ENCODE measurements around the gene PCBP3. TPM values are rescaled to one million over a fixed set of nuclear protein-coding genes. Genes with fewer than 3 reads are reported as not detected.

The PCBP3 gene
- total RNA-seq, 1 donor, result 2.2 TPM

DNA sequence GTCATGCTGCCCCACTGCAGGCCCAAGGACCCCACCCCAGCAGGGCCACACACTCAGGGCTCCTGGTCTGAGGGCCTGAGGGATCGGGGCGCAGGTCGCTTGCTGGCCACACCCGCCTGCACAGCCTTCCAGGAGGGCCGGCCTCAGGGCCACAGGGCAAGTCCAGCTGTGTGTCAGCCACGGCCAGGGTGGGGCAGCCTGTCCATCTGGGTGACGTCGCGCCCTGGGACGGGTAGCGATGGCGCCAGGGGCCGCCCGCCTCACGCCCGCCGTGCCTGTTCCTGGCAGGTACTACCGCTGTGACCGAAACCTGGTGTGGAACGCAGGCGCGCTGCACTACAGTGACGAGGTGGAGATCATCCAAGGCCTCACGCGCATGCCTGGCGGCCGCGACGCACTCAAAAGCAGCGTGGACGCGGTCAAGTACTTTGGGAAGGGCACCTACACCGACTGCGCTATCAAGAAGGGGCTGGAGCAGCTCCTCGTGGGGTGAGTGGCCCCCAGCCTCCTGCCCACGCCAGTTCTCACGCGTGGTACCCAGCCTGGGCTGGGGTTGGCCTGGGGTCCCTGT is 340.5 kb downstream of the PCBP3 start:
- no peak overlapping the region for H3K4me3 ChIP-seq (ENCODE audit: low read length)
- H3K4me1 ChIP-seq (ENCODE audit: insufficient read depth, low read length), result peaks cover 8% of the 10 kb centered on the region
- H3K27me3 ChIP-seq (ENCODE audit: insufficient read depth, low read length), result peaks cover 13% of the 10 kb centered on the region
- H3K9me3 ChIP-seq (ENCODE audit: low read depth, low read length), result no peaks in the 10 kb centered on the region

DNA sequence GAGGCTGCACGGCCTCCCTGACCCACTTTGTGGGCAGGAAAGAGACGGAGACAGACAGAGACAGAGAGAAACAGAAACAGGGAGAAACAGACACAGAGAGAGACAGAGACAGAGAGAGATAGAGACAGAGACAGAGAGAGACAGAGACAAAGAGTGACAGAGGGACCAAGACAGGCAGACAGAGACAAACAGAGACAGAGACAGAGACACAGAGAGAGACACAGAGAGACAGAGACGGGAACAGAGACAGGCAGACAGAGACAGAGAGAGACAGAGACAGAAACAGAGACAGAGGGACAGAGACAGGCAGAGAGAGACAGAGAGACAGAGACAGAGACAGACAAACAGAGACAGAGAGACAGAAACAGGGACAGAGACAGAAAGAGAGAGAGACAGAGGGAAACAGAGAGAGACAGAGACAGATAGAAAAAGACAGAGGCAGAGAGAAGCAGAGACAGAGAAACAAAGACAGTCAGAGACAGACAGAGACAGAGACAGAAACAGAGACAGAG is 341.1 kb downstream of the PCBP3 start:
- Histone ChIP-seq H3K4me3 (ENCODE audit: low read length) (no peak overlapping the region), H3K4me1 (ENCODE audit: insufficient read depth, low read length) (peaks cover 8% of the 10 kb centered on the region), H3K9me3 (ENCODE audit: low read depth, low read length) (no peaks in the 10 kb centered on the region), H3K27me3 (ENCODE audit: insufficient read depth, low read length) (peaks cover 13% of the 10 kb centered on the region)

DNA sequence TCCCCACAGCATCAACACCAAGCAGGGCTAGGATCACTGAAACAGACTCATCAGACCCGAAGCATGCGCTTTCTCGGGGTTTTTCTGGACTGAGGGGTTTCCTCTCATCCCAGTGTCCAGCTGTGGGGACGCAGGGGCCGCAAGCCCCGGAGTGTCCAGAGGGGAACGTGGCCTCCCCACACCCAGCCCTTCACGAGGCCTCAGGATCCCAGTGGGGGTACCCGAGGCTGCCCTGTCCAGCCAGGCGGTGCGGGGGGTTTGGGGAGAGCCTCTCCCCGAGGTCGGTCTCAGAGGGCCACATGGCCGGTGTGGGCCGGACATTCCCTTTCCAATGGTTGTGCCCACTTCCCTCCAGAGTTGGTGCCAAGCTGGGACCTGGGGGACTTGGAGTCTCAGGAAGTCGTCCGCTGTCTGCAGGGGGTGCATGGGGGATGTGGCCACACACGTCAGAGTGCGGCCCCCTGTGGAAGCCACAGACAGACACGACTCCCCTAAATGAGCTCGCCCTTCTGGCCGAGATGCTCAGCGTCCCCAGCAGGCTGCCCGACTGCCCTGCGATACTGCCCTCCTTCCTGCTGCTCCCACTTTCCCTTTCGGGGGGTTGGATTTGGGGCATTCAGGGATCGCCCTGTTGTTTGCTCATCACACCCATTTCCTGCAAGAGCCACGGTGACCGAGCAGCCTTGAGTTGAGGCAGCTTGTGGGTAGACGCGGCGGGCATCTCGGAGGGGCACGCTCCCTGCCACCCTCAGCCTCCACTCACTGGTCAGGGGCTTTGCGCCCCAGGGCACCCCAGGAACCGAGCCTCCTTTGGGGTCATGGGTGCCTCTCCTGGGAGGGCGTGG is 342.2 kb downstream of the PCBP3 start:
- no peak overlapping the region for H3K4me3 ChIP-seq (ENCODE audit: low read length)
- H3K4me1 ChIP-seq (ENCODE audit: insufficient read depth, low read length), result peaks cover 6% of the 10 kb centered on the region
- no peaks in the 10 kb centered on the region for H3K9me3 ChIP-seq (ENCODE audit: low read depth, low read length)
- H3K27me3 ChIP-seq (ENCODE audit: insufficient read depth, low read length), result peaks cover 12% of the 10 kb centered on the region

DNA sequence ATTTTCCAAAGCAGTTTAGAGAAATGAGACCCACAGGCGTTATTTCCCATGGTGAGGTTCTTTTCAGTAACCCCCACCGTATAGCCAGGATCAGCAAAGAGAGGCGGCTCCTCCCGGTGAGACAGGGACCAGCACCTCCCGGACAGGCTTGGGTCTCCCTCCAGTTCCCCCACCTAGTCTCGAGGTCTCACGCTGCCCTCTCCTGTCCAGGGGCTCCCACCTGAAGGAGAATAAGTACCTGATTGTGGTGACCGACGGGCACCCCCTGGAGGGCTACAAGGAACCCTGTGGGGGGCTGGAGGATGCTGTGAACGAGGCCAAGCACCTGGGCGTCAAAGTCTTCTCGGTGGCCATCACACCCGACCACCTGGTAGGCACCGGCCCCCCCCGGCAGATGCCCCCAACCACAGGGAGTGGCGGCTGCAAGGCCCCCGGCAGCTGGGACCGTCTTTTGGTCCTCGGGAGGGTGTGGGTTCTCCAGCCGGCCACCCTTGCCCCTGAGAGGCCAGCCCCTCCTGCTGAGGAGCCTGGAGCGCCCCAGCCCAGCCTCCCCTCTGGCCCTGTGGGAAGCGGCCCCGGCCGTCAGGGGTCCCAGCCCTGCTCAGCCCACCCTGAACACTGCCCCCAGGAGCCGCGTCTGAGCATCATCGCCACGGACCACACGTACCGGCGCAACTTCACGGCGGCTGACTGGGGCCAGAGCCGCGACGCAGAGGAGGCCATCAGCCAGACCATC is 343.0 kb downstream of the PCBP3 start:
- Histone ChIP-seq H3K4me3 (ENCODE audit: low read length) (no peak overlapping the region), H3K9me3 (ENCODE audit: low read depth, low read length) (no peaks in the 10 kb centered on the region), H3K27me3 (ENCODE audit: insufficient read depth, low read length) (peaks cover 8% of the 10 kb centered on the region), H3K4me1 (ENCODE audit: insufficient read depth, low read length) (no peaks in the 10 kb centered on the region)

DNA sequence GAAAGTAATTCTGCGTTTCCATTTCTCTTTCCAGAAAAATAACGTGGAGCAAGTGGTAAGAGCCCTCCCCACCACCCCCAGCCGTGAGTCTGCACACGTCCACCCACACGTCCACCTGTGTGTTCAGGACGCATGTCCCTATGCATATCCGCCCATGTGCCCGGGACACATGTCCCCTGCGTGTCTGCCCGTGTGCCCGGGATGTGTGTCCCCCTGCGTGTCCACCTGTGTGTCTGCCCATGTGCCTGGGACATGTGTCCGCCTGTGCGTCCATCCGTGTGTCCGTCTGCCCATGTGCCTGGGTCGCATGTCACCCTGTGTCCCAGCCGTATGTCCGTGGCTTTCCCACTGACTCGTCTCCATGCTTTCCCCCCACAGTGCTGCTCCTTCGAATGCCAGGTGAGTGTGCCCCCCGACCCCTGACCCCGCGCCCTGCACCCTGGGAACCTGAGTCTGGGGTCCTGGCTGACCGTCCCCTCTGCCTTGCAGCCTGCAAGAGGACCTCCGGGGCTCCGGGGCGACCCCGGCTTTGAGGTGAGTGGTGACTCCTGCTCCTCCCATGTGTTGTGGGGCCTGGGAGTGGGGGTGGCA is 343.7 kb downstream of the PCBP3 start:
- H3K4me1 ChIP-seq (ENCODE audit: insufficient read depth, low read length), result no peaks in the 10 kb centered on the region
- no peaks in the 10 kb centered on the region for H3K9me3 ChIP-seq (ENCODE audit: low read depth, low read length)
- no peak overlapping the region for H3K4me3 ChIP-seq (ENCODE audit: low read length)
- peaks cover 7% of the 10 kb centered on the region for H3K27me3 ChIP-seq (ENCODE audit: insufficient read depth, low read length)

DNA sequence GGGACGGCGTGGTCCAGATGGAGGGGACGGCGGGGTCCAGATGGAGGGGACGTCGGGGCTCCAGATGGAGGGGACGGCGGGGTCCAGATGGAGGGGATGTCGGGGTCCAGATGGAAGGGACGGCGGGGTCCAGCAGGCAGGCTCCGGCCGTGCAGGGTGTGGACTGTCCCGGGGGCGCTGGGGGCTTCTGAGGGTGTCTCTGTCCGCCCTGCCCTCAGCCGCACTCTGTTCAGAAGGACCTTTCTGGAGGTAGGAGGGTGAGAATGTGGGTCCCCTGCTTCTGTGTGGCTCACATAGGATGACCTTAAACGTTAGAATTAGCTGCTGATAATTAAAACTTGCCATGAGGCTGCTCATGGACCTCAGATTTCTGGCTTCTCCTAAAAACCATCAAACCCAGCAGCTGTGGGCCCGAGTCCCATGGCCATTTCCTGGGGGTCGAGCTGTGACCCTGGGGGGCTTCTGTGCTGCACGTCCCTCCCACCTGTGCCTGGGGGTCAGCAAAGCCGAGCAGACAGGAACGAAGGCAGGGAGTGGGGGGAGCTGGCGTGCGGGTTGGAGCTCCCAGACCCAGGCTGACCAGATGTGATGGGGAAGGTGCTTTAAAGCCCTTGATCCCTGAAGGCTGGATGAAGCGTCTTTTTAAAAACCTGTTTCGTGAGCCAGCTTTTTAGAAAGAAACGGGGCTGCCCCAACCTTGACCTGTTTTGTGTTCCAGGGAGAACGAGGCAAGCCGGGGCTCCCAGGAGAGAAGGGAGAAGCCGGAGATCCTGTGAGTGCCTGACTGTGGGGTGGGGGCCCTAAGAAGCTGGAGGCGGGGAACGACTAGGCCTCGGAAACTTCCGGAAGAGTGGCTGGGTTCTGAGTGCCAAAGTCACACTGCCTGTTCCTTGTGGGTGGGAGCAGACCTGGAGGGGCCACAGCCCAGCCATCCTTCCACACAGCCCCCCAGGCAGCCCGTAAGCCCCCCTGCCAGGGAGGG is 345.1 kb downstream of the PCBP3 start:
- no peak overlapping the region for H3K4me3 ChIP-seq (ENCODE audit: low read length)
- no peaks in the 10 kb centered on the region for H3K27me3 ChIP-seq (ENCODE audit: insufficient read depth, low read length)
- no peaks in the 10 kb centered on the region for H3K9me3 ChIP-seq (ENCODE audit: low read depth, low read length)
- no peaks in the 10 kb centered on the region for H3K4me1 ChIP-seq (ENCODE audit: insufficient read depth, low read length)

DNA sequence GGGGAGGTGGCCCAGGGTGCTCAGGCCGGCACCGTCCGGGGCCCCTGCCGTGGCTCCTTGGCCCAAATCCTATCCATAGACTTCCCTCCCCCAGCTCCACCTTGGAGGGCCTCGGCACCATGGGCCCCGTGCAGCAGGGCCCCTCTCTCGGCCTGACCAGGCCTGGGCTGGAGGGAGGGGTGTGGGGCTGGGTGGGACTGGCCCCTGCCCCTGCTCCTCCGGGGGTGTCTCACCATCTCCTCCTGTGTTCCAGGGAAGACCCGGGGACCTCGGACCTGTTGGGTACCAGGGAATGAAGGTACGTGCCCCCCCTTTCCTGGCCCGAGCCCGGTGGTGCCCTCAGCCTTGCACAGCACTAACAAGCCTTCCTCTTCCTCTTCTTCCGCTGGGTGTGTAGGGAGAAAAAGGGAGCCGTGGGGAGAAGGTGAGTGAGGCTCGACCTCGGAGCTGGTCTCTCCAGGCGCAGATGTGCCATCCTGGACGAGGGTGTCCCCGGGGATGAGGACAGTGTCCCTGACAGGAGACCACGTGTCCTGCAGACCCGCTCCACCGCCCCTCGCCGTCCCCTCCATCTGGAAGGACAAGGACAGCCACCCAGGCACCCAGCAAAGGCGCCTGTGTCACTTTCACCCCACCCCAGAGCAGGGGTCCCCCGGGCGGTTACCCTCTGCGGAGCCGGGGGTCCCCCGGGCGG is 346.0 kb downstream of the PCBP3 start:
- H3K9me3 ChIP-seq (ENCODE audit: low read depth, low read length), result no peaks in the 10 kb centered on the region
- no peak overlapping the region for H3K4me3 ChIP-seq (ENCODE audit: low read length)
- no peaks in the 10 kb centered on the region for H3K4me1 ChIP-seq (ENCODE audit: insufficient read depth, low read length)
- no peaks in the 10 kb centered on the region for H3K27me3 ChIP-seq (ENCODE audit: insufficient read depth, low read length)

DNA sequence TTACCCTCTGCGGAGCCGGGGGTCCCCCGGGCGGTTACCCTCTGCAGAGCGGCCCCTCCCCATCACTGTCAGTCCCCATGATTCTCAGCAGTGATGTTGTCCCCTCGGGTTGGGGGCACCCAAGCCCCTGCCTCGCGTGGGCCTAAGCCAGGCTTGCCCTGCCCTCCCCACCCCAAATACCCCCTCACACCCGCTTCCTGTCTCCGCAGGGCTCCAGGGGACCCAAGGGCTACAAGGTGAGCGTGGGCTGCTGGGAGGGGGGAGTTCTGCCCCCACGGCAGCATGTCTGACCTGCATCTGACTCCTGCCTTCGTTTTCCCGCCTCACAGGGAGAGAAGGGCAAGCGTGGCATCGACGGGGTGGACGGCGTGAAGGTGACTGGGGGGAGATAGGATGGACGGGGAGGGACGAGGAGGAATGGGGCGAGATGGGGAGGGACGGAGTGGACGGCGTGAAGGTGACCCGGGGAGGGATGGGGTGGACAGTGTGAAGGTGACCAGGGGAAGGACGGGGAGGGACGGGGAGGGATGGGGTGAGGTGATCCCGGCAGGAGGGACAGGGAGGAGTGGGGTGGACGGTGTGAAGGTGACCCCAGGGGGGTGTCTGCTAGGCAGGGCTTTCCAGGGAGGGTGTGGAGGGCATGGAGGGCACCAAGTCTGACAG is 346.7 kb downstream of the PCBP3 start:
- no peaks in the 10 kb centered on the region for H3K4me1 ChIP-seq (ENCODE audit: insufficient read depth, low read length)
- no peaks in the 10 kb centered on the region for H3K9me3 ChIP-seq (ENCODE audit: low read depth, low read length)
- H3K4me3 ChIP-seq (ENCODE audit: low read length), result no peak overlapping the region
- no peaks in the 10 kb centered on the region for H3K27me3 ChIP-seq (ENCODE audit: insufficient read depth, low read length)

DNA sequence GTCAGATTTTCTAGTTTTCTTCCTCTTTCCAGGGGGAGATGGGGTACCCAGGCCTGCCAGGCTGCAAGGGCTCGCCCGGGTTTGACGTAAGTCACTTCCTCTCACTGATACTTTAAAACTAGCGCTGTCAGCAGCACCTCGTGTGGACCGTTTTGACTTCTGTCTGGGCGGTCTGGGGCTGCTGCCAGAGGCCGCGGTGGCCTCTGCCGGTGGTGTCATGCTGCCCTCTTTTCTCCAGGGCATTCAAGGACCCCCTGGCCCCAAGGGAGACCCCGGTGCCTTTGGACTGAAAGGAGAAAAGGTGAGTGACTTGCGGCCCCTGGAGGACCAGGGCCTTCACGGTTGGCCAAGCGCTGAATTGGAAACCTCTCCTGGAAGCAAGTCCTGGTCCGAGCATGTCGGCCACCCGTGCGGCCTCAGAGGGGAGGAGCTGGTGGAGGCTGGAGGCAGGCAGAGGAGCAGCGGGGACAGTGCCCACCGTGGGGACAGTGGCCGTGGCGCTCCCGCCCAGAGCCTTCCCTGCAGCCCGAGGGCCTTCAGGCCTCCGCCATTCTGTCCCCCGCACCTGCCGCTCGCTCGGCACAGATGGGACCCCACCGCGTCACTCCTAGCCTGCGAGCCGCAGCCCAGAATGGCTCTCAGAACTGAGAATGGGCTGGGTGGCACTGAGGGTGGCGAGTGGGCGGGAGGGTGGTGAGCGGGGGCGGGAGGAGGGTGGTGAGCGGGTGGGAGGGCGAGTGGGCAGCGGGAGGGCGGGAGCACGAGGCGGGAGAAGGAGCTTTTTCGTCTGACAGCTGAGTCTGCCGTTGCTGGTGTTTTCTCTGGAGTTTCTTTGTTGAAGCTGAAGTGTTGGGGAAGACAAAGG is 347.4 kb downstream of the PCBP3 start:
- Histone ChIP-seq H3K4me3 (ENCODE audit: low read length) (no peak overlapping the region), H3K9me3 (ENCODE audit: low read depth, low read length) (no peaks in the 10 kb centered on the region), H3K27me3 (ENCODE audit: insufficient read depth, low read length) (no peaks in the 10 kb centered on the region), H3K4me1 (ENCODE audit: insufficient read depth, low read length) (no peaks in the 10 kb centered on the region)

DNA sequence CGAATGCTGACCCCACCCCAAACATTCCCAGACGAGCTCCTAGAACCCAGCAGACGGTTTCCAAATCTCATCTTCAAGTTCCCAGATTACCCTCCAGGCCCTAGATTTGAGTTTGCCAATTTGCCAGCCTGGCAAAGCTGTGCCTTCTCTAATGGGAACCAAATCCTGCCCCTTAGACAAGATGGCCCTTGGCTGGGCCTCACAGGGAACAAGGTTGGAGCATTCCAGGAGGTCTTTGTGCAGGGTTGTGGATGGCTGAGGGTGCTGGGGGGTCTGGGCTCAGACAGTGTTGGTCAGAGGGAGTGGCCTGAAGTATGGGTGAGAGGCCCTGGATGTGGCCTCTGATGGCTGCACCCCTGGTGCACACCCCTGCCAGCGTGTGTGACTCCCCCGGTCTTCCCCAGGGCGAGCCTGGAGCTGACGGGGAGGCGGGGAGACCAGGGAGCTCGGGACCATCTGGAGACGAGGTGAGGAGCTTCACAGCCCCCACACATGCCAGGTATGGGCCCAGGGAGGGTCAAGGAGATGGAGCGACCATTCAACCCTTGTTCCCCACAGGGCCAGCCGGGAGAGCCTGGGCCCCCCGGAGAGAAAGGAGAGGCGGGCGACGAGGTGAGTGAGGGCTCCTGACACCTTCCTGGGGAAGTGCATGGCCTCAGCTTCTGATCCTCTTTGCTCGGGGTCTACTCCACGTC is 348.2 kb downstream of the PCBP3 start:
- no peak overlapping the region for H3K4me3 ChIP-seq (ENCODE audit: low read length)
- H3K27me3 ChIP-seq (ENCODE audit: insufficient read depth, low read length), result no peaks in the 10 kb centered on the region
- no peaks in the 10 kb centered on the region for H3K9me3 ChIP-seq (ENCODE audit: low read depth, low read length)
- H3K4me1 ChIP-seq (ENCODE audit: insufficient read depth, low read length), result no peaks in the 10 kb centered on the region

Measured in mononuclear cell (primary cell).